GM12891 (cell line): Measurements from ENCODE around the gene MAP1LC3C.

Experiments used
- POLR2A ChIP-seq: IDR thresholded peaks from 2 replicates; pipeline ENCODE4 v1.6.1; 2011; ENCODE audit warnings: low read depth, low read length, control low read depth
- POLR2AphosphoS5 ChIP-seq: IDR thresholded peaks from 2 replicates; pipeline ENCODE4 v1.6.1; 2011; ENCODE audit warnings: low read depth, low read length, control low read depth
- POU2F2 ChIP-seq: IDR thresholded peaks from 2 replicates; pipeline ENCODE4 v1.6.1; 2011; ENCODE audit warnings: low read depth, mild to moderate bottlenecking, control low read depth, low read length, moderate library complexity
- SPI1 ChIP-seq: IDR thresholded peaks from 2 replicates; pipeline ENCODE4 v1.6.1; 2011; ENCODE audit warnings: low read depth, low read length, control low read depth
- TAF1 ChIP-seq: IDR thresholded peaks from 2 replicates; pipeline ENCODE4 v1.6.1; 2011; ENCODE audit warnings: low read depth, low read length, control low read depth

- TF ChIP-seq TAF1 (no peak), POLR2AphosphoS5 (no peak), POU2F2 (no peak), POLR2A (no peak), SPI1 (no peak)
Measured at GRCh38 chr1:241964550-241965282, 34.2 kb downstream of the MAP1LC3C start.
